HG03442 (cell line): ENCODE results near the gene CYP3A5.

Source experiments
- ATAC-seq: cut with Tn5 transposase; IDR thresholded peaks from one replicate; pipeline ENCODE4 v1.9.1; 2021; ENCODE audit warnings: mild to moderate bottlenecking, moderate library complexity; ENCODE audit not compliant: unreplicated experiment

CYP3A5 gene

DNA sequence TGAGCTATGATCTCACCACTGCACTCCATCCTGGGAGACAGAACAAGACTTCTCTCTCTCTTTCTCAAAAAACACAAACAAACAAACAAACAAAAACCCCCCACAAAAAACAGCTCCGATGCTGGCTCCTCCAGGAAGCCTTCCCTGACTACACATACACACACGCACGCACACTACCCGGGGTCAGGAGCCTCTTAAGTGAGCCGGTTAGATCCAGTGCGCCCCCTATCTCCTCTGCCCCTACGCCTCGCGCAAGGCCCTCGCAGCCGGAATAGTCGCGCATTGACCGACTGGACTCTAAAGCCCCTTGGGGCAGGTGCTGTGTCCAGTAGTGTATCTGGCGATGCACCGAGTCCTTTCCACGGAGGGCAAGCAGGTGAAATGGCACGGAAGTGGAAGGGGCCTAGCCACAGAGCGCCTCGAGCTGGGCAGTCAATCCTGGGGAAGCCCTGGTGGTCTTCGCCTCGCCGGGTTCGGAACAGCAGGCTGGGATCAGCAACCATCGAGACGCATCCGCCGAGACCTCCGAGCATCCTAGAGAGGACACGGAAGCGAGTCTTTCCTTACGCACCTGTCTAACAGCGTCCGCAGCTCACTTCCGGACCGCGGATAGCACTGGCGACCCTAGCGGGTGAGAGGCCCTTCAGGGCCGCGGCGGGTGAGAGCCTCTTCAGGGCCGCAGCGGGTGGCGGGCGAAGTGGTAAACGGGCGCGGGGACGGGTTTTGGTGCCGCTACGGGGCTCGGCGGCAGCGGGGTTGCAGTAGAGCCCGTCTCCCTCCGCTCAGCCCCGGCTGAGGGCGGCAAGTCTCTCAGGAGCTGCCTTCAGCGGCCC is 63.2 kb downstream of the CYP3A5 start, which contains the start of gene ZSCAN25:
TSS of gene ZSCAN25 (plus strand) at position 588 of the 833 bp plus-strand sequence. CDS start 2,661 bp downstream, outside the sequence.
- peak; percentile 88 for ATAC-seq

DNA sequence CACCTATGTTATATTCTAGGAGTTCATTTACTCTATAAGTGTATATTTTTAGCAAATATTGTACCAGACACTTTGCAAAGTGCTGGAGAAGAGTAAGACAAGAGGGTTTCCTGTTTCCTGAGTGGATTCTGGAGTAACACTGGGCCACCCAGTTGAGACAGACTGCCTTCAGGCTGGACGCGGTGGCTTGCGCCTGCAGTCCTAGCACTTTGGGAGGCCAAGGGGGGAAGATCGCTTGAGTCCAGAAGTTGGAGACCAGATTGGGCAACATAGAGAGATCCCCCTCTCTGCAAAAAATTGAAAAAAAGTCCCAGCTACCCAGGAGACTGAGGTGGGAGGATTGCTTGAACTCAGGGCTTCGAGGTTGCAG is 63.8 kb downstream of the CYP3A5 start:
- ATAC-seq, result no peak

DNA sequence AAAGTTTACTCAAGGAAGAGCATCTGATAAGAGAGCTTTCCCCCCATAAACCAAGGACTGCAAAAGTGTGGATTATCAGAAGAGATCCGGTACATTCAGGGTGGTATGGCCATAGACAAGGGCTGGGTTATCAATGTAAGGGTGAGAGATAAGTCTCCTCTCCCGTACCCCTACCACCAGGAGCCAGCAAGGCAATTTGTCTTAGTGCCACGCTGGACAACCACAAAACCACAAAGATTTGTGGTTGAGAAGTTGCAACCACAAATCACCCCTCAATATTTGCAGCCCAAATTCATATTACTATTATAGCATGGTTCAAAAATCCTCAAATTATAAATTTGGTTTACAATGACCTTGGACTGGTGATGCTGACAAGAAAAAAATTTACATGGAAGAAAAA is 65.3 kb downstream of the CYP3A5 start:
- no peak for ATAC-seq

DNA sequence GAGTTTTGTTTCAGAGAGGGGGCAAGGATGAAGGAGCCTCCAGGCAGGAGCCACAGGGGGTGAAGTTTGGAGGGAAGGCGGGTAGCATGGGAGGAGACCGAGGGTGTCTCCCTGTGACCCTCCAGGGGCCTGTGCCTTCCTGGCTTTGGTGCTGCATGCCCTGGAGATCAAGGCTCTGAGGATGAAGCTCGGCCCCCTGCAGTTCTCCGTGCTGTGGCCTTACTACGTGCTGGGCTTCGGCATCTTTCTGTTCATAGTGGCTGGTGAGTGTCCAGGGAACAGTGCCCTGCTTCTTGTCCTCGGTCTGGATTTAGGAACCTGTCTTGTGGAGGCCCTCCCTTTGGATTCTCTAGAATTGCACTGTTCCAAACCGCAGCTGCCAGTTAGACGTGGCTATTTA is 72.2 kb downstream of the CYP3A5 start:
- ATAC-seq, result no peak

DNA sequence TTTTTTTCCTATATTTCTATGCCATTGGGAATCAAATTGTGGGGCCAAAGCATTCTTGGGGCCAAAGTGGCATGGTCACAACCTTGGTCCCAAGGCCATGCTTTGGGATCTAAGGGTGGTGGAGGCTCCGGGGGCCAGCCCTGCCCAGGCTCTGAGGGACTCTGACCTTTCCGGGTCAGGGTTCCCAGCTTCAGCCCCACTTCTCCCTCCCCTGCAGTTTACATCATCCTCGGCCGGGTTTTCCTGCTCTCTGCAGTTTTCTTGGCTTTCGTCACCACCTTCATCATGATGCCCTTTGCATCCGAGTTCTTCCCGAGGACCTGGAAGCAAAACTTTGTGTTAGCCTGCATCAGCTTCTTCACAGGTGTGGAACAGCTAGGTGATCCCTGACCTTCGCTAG is 73.3 kb downstream of the CYP3A5 start:
- ATAC-seq, result no peak

DNA sequence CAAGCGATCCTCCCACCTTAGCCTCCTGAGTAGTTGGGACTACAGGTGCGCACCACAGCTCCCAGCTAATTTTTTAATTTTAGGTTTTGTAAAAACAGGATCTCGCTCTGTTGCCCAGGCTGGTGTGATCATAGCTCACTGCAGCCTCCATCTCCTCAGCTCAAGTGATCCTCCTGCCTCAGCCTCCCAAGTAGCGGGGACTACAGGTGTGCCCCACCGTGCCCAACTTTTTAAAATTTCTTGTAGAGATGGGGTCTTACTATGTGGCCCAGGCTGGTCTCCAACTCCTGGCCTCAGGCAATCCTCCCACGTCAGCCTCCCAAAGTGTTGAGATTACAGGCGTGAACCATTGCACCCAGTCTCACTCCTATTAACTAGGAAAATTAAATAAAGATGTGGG is 74.3 kb downstream of the CYP3A5 start:
- ATAC-seq, result no peak

DNA sequence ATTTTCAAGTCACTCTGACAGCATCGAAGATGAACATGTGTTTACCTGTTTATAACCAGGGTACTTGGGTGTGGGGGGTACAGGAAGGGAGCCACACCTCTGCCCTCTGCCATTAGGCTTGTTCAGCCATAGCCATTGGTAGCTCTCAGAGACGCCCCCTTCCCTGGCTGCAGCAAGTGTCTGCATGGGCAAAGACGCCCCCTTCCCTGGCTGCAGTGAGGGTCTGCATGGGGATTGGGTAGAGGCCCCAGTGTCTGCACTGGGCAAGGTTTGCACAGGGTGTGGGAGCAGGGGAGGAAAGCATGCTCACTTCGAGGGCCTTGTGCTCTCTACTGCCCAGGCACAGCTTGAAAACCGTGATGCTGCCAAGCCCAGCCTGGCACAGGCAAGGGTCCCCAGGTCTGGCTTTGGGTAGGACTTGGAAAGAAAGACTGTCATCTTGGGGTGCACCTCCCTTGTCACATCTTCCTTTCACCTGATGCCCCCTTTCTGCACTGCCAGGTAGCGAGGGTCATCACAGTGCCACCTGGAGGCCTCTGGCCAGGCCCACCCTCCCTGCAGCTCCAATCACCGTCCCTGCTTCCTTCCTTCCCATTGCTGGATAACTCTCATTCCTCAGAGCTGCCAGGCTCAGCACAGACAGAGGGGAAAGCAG is 78.0 kb downstream of the CYP3A5 start:
- no peak for ATAC-seq

DNA sequence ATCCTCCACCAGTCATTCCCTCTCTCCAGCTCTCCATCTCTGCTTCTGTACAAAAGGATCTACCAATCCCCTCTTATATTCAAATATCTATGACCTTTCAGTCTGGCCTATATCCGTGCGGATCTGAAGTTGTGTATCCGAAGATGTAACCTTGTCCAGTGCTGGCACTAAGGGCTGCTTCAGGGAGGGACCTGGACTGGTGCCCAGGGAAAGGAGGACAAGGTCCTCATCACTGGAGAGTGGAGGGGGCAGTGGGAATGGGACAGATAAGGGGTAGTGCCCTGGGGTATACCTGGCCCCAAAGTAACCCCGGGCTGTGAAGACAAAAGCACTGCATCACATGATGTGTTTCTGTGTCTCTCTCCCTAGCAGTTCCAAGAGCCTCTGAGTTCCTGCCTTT is 80.0 kb downstream of the CYP3A5 start:
- ATAC-seq, result no peak
